ENCODE results near the gene DLL1. TPM values are rescaled to one million over a fixed set of nuclear protein-coding genes. Genes with fewer than 3 reads are reported as not detected.

The DLL1 gene
- total and polyA plus RNA-seq, 7 donors, result 1.1 to 13.6 (median 4.6) TPM

GRCh38 chr6:170248111-170248805 lies 42.6 kb downstream of the DLL1 start:
- intact Hi-C loops (cut with DNase I), result no loop called here
- peaks cover 0 to 11% (median 8%) of the 10 kb centered on the region in 3 donors for H3K27me3 ChIP-seq
- H3K36me3 ChIP-seq, result no peaks in the 10 kb centered on the region
- H3K4me3 ChIP-seq, result no peak overlapping the region
- H3K27ac ChIP-seq, result peak overlapping the region in 1 of 4 donors; percentile 21
- H3K4me1 ChIP-seq, result peaks cover 0 to 7% (median 0%) of the 10 kb centered on the region in 4 donors
- DNase-seq, result no peak
- H3K9me3 ChIP-seq, result no peaks in the 10 kb centered on the region
- no peak for TF ChIP-seq POLR2A (IDR thresholded peaks at IDR 0.05)
- TF ChIP-seq POLR2AphosphoS5 (IDR thresholded peaks at IDR 0.05), result no peak
- TF ChIP-seq CTCF (IDR thresholded peaks at IDR 0.05), result no peak
- TF ChIP-seq EP300 (IDR thresholded peaks at IDR 0.05), result no peak
- 74 to 79% methylated on average over 34 of the region's 34 CpGs for WGBS, 2 donors

GRCh38 chr6:170247178-170247701 lies 43.6 kb downstream of the DLL1 start:
- Histone ChIP-seq H3K27me3 (peaks cover 0 to 11% (median 8%) of the 10 kb centered on the region in 3 donors), H3K36me3 (no peaks in the 10 kb centered on the region), H3K4me3 (no peak overlapping the region), H3K27ac (no peak overlapping the region), H3K9me3 (no peaks in the 10 kb centered on the region), H3K4me1 (peaks cover 0 to 7% (median 0%) of the 10 kb centered on the region in 4 donors)
- WGBS, 2 donors, result 60 to 76% methylated on average over 22 of the region's 22 CpGs
- no peak for DNase-seq
- intact Hi-C loops (cut with DNase I), result no loop called here
- TF ChIP-seq CTCF (IDR thresholded peaks at IDR 0.05), result no peak
- TF ChIP-seq POLR2A (IDR thresholded peaks at IDR 0.05), result no peak
- TF ChIP-seq POLR2AphosphoS5 (IDR thresholded peaks at IDR 0.05), result no peak
- no peak for TF ChIP-seq EP300 (IDR thresholded peaks at IDR 0.05)

GRCh38 chr6:170245475-170245992 lies 45.3 kb downstream of the DLL1 start:
- no peak overlapping the region for H3K27ac ChIP-seq
- H3K27me3 ChIP-seq, result peaks cover 0 to 11% (median 8%) of the 10 kb centered on the region in 3 donors
- intact Hi-C loops (cut with DNase I), result no loop called here
- no peak for DNase-seq
- no peak overlapping the region for H3K4me3 ChIP-seq
- no peaks in the 10 kb centered on the region for H3K36me3 ChIP-seq
- TF ChIP-seq POLR2A (IDR thresholded peaks at IDR 0.05), result no peak
- TF ChIP-seq CTCF (IDR thresholded peaks at IDR 0.05), result no peak
- no peak for TF ChIP-seq POLR2AphosphoS5 (IDR thresholded peaks at IDR 0.05)
- no peak for TF ChIP-seq EP300 (IDR thresholded peaks at IDR 0.05)
- WGBS, 2 donors, result 83 to 88% methylated on average over 23 of the region's 23 CpGs
- peaks cover 0 to 7% (median 0%) of the 10 kb centered on the region in 4 donors for H3K4me1 ChIP-seq
- H3K9me3 ChIP-seq, result no peaks in the 10 kb centered on the region

GRCh38 chr6:170244721-170245474 lies 46.0 kb downstream of the DLL1 start:
- peaks cover 0 to 11% (median 8%) of the 10 kb centered on the region in 3 donors for H3K27me3 ChIP-seq
- DNase-seq, result no peak
- intact Hi-C loops (cut with DNase I), result no loop called here

More at GRCh38 chr6:170244721-170245474, 46.0 kb downstream of the DLL1 start:
- Histone ChIP-seq H3K27ac (no peak overlapping the region), H3K9me3 (no peaks in the 10 kb centered on the region), H3K36me3 (no peaks in the 10 kb centered on the region), H3K4me3 (no peak overlapping the region), H3K4me1 (peaks cover 0 to 7% (median 0%) of the 10 kb centered on the region in 4 donors)
- 73 to 78% methylated on average over 26 of the region's 26 CpGs for WGBS, 2 donors
- TF ChIP-seq EP300 (IDR thresholded peaks at IDR 0.05), result no peak
- no peak for TF ChIP-seq POLR2A (IDR thresholded peaks at IDR 0.05)
- TF ChIP-seq POLR2AphosphoS5 (IDR thresholded peaks at IDR 0.05), result no peak

Measured in sigmoid colon (tissue), 7 donors.